HepG2 (cell line): ENCODE data around the gene KCTD16. TPM values are rescaled to one million over a fixed set of nuclear protein-coding genes. Genes with fewer than 3 reads are reported as not detected.

Source experiments
- ATAC-seq: fragments of 200-7000 bp; cut with Tn5 transposase; 3 replicates; pipeline ENCODE4 v1.9.1; 2020; ENCODE audit warnings: mild to moderate bottlenecking, moderate library complexity
- BruUV-seq: library from RNA; stranded (reverse); fragments of 400-500 nt; replicated peaks from 2 replicates; lab custom pipeline; 2021; lab: Mats Ljungman, UMichigan
- CTCF ChIA-PET: fragments of 300-600 bp; formaldehyde crosslinking; extraction: SDS; loops from one replicate; lab custom pipeline; 2021; ENCODE audit warnings: low total read pairs, inconsistent platforms, low intra/inter-chr PET ratio; lab: Yijun Ruan, JAX
- POLR2A ChIA-PET: fragments of 350-600 bp; sonication (Branson Sonifier 250); formaldehyde crosslinking; loops from one replicate; lab custom pipeline; 2020; ENCODE audit warnings: antibody characterized with exemption, inconsistent platforms; lab: Yijun Ruan, JAX
- DNase-seq: peaks from one replicate; pipeline ENCODE4 v3.0.0-alpha.2; 2015; ENCODE audit warnings: low spot score
- FAIRE-seq: peaks from 3 replicates; lab custom pipeline; 2011; peaks lifted over from hg19 to GRCh38; lab: Jason Lieb, UNC
- H2AFZ ChIP-seq: one replicate; pipeline ENCODE4 v1.6.1; 2011; ENCODE audit warnings: low read length, inconsistent platforms
- H3K27ac ChIP-seq: fragments of 300-600 bp; 3 replicates; pipeline ENCODE4 v1.8.0; 2011; ENCODE audit warnings: mixed run types, mild to moderate bottlenecking, mixed read lengths, low read length, inconsistent platforms; ENCODE audit not compliant: insufficient read depth; ENCODE audit errors: extremely low read length
- H3K27me3 ChIP-seq, 2 experiments: fragments of 200-600 bp in 1 of 2; 2 replicates in 1 of 2; 3 replicates in 1 of 2; pipeline versions ENCODE4 v1.6.0 to v1.8.0; 2011; ENCODE audit warnings: low read length in 2 of 2, mild to moderate bottlenecking in 2 of 2, moderate library complexity in 2 of 2, inconsistent platforms in 1 of 2; ENCODE audit not compliant: insufficient read depth in 2 of 2, control insufficient read depth in 1 of 2
- H3K36me3 ChIP-seq, 2 experiments: fragments of 200-600 bp in 1 of 2; replicated peaks in 1 of 2; 2 replicates in 1 of 2; 3 replicates in 1 of 2; pipeline versions ENCODE4 v1.5.1 to v1.8.0; 2011; ENCODE audit warnings: low read length in 2 of 2, inconsistent platforms in 1 of 2; ENCODE audit not compliant: insufficient read depth in 2 of 2, control insufficient read depth in 1 of 2
- H3K4me1 ChIP-seq: 2 replicates; pipeline ENCODE4 v1.5.1; 2012; ENCODE audit warnings: low read length, inconsistent platforms; ENCODE audit not compliant: insufficient read depth
- H3K4me2 ChIP-seq: 2 replicates; pipeline ENCODE4 v1.6.0; 2011; ENCODE audit warnings: low read depth, low read length, inconsistent platforms
- H3K4me3 ChIP-seq, 3 experiments: fragments of 200-600 bp in 1 of 3; sonication (generic), shearing (Covaris generic) in 1 of 3; replicated peaks in 1 of 3; 2 replicates each; pipeline ENCODE4 v1.5.1; 2011 to 2016; ENCODE audit warnings: low read length in 3 of 3, inconsistent platforms in 2 of 3, low read depth in 2 of 3, mild to moderate bottlenecking in 2 of 3, control low read depth in 1 of 3, mixed read lengths in 1 of 3; ENCODE audit not compliant: insufficient read depth in 1 of 3
- H3K79me2 ChIP-seq: one replicate; pipeline ENCODE4 v1.6.1; 2011; ENCODE audit warnings: low read length, inconsistent platforms; ENCODE audit not compliant: insufficient read depth
- H3K9ac ChIP-seq: 2 replicates; pipeline ENCODE4 v1.6.0; 2011; ENCODE audit warnings: mild to moderate bottlenecking, low read depth, low read length, inconsistent platforms; ENCODE audit not compliant: insufficient read depth
- H3K9me3 ChIP-seq: 2 replicates; pipeline ENCODE4 v1.5.1; 2012; ENCODE audit warnings: mild to moderate bottlenecking, low read length
- H4K20me1 ChIP-seq: 2 replicates; pipeline ENCODE4 v1.6.0; 2011; ENCODE audit warnings: inconsistent platforms, mild to moderate bottlenecking, low read length, moderate library complexity; ENCODE audit not compliant: insufficient read depth
- CREB3 ChIP-seq: sonication (generic); formaldehyde crosslinking; IDR thresholded peaks from 2 replicates; pipeline ENCODE4 v1.5.0; 2020; ENCODE audit warnings: missing genetic modification reagents
- FOSL2 ChIP-seq: sonication (generic); formaldehyde crosslinking; IDR thresholded peaks from 2 replicates; pipeline ENCODE4 v1.4.0; 2020; ENCODE audit warnings: missing genetic modification reagents
- HDAC2 ChIP-seq: sonication (generic); formaldehyde crosslinking; IDR thresholded peaks from 2 replicates; pipeline ENCODE4 v1.4.0; 2020; ENCODE audit warnings: missing genetic modification reagents
- HNRNPH1 ChIP-seq: fragments of 200-400 bp; formaldehyde crosslinking; optimal IDR thresholded peaks from 2 replicates; pipeline ENCODE3; 2017; ENCODE audit warnings: mild to moderate bottlenecking, low read depth, low read length
- LCORL ChIP-seq, 2 experiments: fragments of 450-650 bp in 1 of 2; sonication (generic) in 1 of 2; formaldehyde crosslinking in 1 of 2; IDR thresholded peaks; 2 replicates each; pipeline versions ENCODE4 v1.5.0 to v1.6.1; 2017 to 2020; ENCODE audit warnings: antibody characterized with exemption in 1 of 2, missing genetic modification reagents in 1 of 2
- NCOR1 ChIP-seq: fragments of 200-600 bp; sonication (generic); IDR thresholded peaks from 2 replicates; pipeline ENCODE4 v1.7.0; 2017; ENCODE audit warnings: antibody characterized with exemption, low read length, borderline replicate concordance
- POGZ ChIP-seq: sonication (generic); formaldehyde crosslinking; IDR thresholded peaks from 2 replicates; pipeline ENCODE4 v1.4.0; 2020; ENCODE audit warnings: mild to moderate bottlenecking, missing genetic modification reagents
- TBL1XR1 ChIP-seq: fragments of 150-350 bp; IDR thresholded peaks from 2 replicates; pipeline ENCODE4 v1.6.1; 2014; ENCODE audit warnings: borderline replicate concordance, low read length; ENCODE audit not compliant: partially characterized antibody
- ZNF136 ChIP-seq: sonication (generic); formaldehyde crosslinking; IDR thresholded peaks from 2 replicates; pipeline ENCODE4 v1.8.1; 2022; ENCODE audit warnings: low read depth, mild to moderate bottlenecking, moderate library complexity, missing genetic modification reagents
- ZNF160 ChIP-seq: sonication (generic); formaldehyde crosslinking; IDR thresholded peaks from 2 replicates; pipeline ENCODE4 v1.8.0; 2022; ENCODE audit warnings: mild to moderate bottlenecking, inconsistent platforms, missing genetic modification reagents
- ZNF337 ChIP-seq: sonication (generic); formaldehyde crosslinking; IDR thresholded peaks from 2 replicates; pipeline ENCODE4 v1.5.1; 2020; ENCODE audit warnings: missing genetic modification reagents, low read depth, mild to moderate bottlenecking, borderline replicate concordance
- ZNF496 ChIP-seq: sonication (generic); formaldehyde crosslinking; IDR thresholded peaks from 2 replicates; pipeline ENCODE4 v1.8.1; 2023; ENCODE audit warnings: mild to moderate bottlenecking, moderate library complexity, missing genetic modification reagents; ENCODE audit not compliant: insufficient replicate concordance
- ZNF646 ChIP-seq: sonication (generic); formaldehyde crosslinking; IDR thresholded peaks from 2 replicates; pipeline ENCODE4 v1.9.0; 2021; ENCODE audit warnings: mild to moderate bottlenecking, missing genetic modification reagents
- ZNF710 ChIP-seq: sonication (generic); formaldehyde crosslinking; IDR thresholded peaks from 2 replicates; pipeline ENCODE4 v1.5.0; 2020; ENCODE audit warnings: mild to moderate bottlenecking, missing genetic modification reagents, borderline replicate concordance
- ZNF878 ChIP-seq: sonication (generic); formaldehyde crosslinking; IDR thresholded peaks from 2 replicates; pipeline ENCODE4 v1.8.1; 2023; ENCODE audit warnings: mild to moderate bottlenecking, missing genetic modification reagents, moderate library complexity
- WGBS: methylation state at CpG from one replicate; pipeline ENCODE4 v1.1.6; 2017; ENCODE audit warnings: low lambda C conversion rate; 5-methylcytosine and 5-hydroxymethylcytosine counted together
- in situ Hi-C: cut with HindIII; loops from 2 replicates; pipeline ENCODE4 v1.10.0; 2017; ENCODE audit warnings: low pct_unique_long_range_greater_than_20kb; ENCODE audit not compliant: extremely low pct_ligation_motif_present
- intact Hi-C: fragments of 100-400 bp; cut with micrococcal nuclease; formaldehyde crosslinking; loops from one replicate; pipeline ENCODE4 v1.10.0; 2022; ENCODE audit not compliant: unreplicated experiment
- polyA plus RNA-seq, 8 experiments: library from polyadenylated mRNA; depleted of rRNA in 3 of 8; stranded (reverse) in 7 of 8; unstranded in 1 of 8; fragments of >200 nt; fragmentation: Illumina TruSeq in 4 of 8; extraction: Trizol in 4 of 8; gene quantifications; 2 replicates each; pipeline versions ENCODE4 v1.2.1 to v1.2.3, GENCODE V29; 2011 to 2016; ENCODE audit warnings: low read depth in 4 of 8, missing spikeins in 1 of 8, mixed read lengths in 1 of 8; ENCODE audit not compliant: insufficient read depth in 1 of 8
- total RNA-seq, 5 experiments: library from RNA; depleted of rRNA; stranded (reverse); fragments of >200 nt; fragmentation: Illumina TruSeq; extraction: Trizol; gene quantifications; 2 replicates each; pipeline ENCODE4 v1.2.3, GENCODE V29; 2016; ENCODE audit warnings: low read depth in 1 of 5

The KCTD16 gene
- total and polyA plus RNA-seq, 2 of the 13 experiments (the other 11 are each of a cell fraction or from before 2014, with no cell fraction given) = 0.02 to 0.09 TPM

GRCh38 chr5:144504929-144505577 lies 334.4 kb downstream of the KCTD16 start:
- CTCF ChIA-PET = no interaction called here
- Histone ChIP-seq H3K27me3 (no peaks in the 10 kb centered on the region), H3K27ac (no peak overlapping the region), H3K36me3 (no peaks in the 10 kb centered on the region), H3K4me2 (no peak overlapping the region), H3K4me3 (no peak overlapping the region), H3K9me3 (peaks cover under 1% of the 10 kb centered on the region; the same call in 1 of the 2 replicates), H2AFZ (no peak overlapping the region), H4K20me1 (no peaks in the 10 kb centered on the region), H3K4me1 (no peaks in the 10 kb centered on the region), H3K9ac (no peak overlapping the region), H3K79me2 (no peaks in the 10 kb centered on the region)
- ATAC-seq = no peak
- in situ Hi-C loops (no loop called here), intact Hi-C loops (no loop called here)
- WGBS = 5% methylated on average over 5 of the region's 5 CpGs
- no peak for FAIRE-seq
- POLR2A ChIA-PET = no interaction called here
- no TSS peak for BruUV-seq
- DNase-seq = no peak
- TF ChIP-seq ZNF710 (CRISPR knock-in tag) (no peak), ZNF496 (CRISPR knock-in tag) (no peak), POGZ (CRISPR knock-in tag) (no peak), ZNF136 (CRISPR knock-in tag) (no peak), ZNF160 (CRISPR knock-in tag) (no peak), HDAC2 (no peak), FOSL2 (CRISPR knock-in tag) (no peak), LCORL (IDR thresholded peaks at IDR 0.05) (no peak), LCORL (CRISPR knock-in tag; IDR thresholded peaks at IDR 0.05) (no peak), HNRNPH1 (no peak), ZNF337 (no peak), NCOR1 (no peak), ZNF878 (CRISPR knock-in tag) (no peak), CREB3 (no peak), ZNF646 (CRISPR knock-in tag) (no peak), TBL1XR1 (no peak)
